GM21825 (cell line): Measurements from ENCODE around the gene ARHGAP10.

Source experiments
- ATAC-seq: cut with Tn5 transposase; IDR thresholded peaks from one replicate; pipeline ENCODE4 v1.9.1; 2021; ENCODE audit warnings: mild to moderate bottlenecking, moderate library complexity; ENCODE audit not compliant: unreplicated experiment

ARHGAP10 gene

DNA sequence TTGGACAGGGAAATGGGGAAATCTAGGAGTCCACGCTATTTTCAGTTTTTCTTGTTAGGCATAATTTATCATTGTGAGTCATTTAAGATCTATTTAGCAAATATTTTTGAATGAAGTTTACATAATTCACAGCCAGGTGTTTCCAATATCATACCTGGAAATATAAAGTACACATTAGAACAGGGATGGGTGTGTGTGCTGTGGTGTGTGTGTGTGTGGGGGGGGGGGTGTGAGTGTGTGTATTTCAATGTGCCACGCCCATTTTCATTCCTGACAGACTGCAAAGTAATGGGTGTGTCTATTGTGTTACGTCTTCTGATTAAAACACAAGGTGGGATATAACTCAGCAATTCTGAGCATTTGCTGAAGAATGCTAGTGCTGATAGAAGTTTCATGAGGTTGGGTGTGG lies 33.2 kb downstream of the ARHGAP10 start:
- no peak for ATAC-seq

DNA sequence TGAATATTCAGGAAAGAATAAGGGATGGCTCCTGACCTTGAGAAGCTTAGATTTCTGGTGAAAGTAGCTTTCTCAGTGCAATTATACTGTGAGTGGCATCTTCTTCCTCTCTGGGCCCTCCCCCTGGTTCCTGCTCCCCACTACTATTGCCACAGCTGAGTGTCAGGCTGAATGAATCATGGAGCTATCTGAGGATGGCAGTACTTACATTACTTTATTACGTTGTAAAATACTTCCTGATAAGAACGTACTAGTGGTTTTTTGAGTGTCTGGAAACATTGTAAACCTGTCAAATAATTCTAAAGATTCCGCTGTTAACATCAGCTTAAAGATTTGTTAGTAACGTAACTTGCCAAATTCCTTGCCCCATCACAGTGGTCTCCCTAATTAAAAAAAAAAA lies 36.2 kb downstream of the ARHGAP10 start:
- no peak for ATAC-seq

DNA sequence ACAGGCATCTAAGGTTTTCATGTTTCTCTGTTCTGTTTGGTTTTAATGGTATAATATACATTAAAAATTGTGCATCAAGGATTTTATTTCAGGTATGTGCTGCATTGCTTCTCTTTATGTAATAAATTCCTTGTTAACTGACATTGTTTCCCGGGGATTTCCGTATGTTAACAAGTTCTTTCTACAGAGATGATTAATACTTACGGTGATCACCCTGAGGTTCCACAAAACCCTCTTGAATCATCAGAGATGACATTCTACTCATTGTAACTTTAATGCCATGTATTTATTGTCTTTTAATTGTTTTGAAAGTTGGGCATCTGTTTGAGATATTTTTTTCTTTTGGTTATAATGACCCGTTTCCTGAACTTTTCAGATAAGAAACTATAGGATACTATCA lies 37.5 kb downstream of the ARHGAP10 start:
- no peak for ATAC-seq

DNA sequence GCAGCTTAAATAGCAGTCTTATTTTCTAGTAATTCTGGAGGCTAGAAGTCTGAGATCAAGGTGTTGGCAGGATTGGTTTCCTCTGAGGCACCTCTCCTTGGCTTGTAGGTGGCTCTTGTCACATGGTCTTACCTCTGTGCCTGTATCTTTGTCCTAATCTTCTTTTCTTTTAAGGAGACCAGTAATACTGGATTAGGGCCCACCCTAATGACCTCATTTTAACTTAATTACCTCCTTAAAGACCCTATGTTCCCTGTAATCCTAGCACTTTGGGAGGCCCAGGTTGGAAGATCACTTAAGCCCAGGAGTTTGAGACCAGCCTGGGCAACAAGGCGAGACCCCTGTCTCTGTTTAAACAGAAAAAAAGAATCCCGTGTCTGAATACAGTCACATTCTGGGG lies 38.9 kb downstream of the ARHGAP10 start:
- ATAC-seq, result no peak

DNA sequence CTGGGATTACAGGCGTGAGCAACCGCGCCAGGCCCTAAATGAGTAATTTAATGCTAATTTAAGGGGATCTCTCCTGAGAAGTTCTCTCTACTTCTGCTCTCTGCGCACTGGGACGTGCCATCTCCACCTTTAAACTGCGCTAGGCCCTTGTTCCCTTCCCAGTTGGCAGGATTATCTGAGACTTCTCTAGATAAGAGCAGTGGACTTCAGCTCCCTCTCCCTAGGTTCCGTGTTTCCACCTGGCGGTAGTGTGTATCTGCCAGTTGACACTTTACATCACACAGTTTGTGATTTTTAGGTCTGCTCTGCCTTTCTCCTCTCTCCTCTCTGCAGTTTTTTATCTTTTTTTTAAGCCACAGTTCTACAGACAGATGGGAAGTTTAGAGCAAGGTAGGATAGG lies 40.2 kb downstream of the ARHGAP10 start:
- no peak for ATAC-seq

DNA sequence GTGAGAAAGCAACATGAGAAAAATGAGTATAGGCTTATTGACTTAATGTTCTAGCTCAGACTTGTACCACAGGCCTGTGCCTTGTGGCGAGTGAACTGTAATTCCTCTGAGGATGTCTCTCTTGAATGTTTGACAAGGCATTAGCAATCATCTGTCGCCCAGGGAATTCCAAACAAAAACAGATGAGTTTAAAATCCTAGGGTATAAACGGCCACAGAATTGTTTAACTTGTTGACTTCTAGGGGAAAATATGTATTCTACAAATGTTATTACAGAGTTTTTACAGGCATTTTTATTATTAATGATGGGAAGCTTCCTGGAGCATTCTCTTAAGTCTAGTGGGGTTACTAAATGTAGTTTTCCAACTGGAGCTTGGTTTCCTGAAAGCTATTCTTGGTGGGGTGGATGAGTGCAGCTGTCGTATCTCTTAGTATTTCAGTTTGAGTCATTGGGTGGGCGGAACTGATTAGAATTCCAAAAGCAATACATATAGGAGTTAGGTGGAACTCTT lies 40.6 kb downstream of the ARHGAP10 start:
- no peak for ATAC-seq

DNA sequence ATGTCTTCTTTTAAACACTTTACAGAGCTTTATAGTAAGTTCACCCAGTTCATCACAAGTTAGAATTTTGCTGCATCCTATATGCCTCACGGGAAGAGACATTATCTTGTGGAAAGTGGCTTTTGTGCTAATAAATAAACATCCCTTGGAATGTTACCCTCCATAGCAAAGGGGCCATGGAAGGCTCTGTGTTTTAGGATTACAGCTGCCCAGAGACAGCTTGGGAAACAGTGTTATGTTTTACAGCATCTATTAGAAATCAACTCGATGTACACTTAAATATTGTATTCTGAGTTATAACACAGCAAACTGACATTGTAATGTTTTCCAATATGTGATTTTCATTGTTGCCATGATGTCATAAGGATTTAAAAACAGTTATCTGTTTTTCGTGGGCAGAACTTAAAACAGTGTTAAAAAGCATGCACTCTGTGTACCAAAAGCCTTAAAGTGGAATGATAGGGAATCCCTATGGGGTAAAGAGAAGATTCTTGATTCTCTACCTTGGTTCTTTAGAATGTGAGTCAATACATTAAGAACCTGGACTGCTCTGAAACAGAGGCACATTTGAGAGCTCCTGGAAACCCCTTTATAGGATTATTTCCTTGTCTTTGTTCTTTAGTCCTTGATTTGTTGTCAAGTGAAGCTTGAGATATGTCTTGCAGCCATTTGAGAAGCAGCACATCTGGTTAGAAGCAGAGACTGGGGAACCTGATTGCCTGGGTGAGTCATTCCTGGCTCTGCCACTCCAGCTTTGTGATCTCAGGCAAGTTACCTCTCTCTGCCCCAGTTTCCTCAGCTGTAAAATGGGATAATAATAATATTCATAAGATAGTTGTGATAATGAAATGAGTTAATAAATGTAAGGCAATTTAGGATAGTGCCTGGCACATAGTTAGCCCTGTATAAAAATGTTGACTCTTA lies 41.6 kb downstream of the ARHGAP10 start:
- ATAC-seq, result no peak

DNA sequence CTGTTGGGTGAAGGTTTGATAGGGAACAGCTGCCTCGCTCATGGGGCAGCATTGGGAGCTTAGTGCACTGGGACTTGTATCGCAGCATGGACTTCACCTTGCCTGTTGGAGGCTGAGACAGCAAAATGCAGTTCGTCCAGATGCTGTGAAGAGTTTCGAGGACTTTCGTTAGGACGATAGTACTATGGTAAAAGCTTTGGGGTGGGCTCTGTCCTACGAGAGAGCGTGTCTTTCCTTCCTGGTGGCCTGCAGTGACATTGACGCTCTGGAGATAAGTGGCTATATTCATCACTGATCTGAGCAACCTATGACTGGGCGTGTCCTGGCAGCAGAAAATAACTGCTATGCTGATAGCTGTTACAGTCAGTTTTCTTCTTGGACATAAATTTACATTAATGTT lies 44.8 kb downstream of the ARHGAP10 start:
- ATAC-seq, result no peak

DNA sequence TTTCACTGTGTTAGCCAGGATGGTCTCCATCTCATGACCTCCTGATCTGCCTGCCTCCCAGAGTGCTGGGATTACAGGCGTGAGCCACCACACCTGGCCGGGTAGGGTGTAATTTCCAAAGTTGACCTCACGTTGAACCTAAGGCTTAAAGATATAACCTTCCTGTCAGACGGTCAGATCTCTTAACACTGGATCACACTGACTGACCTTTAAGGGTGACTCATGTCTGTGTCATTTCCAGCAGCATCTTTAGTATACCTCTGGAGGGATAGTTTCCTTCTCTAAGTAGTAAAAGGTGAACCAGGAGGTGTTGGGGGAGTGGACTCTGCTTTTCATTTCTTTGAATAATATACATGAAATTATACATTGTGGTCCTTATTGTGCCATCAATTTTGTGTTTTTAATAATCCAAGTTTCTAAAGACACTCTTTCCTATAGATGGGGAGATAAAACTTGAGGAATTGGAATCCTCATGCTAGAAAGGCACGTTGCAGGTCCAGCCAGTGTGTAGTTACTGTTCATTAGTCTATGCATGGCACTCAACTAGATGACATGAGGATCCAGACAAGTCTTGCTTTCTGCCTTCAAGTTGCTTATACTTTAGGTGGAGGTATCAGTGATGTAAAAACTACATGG lies 45.7 kb downstream of the ARHGAP10 start:
- ATAC-seq, result no peak

DNA sequence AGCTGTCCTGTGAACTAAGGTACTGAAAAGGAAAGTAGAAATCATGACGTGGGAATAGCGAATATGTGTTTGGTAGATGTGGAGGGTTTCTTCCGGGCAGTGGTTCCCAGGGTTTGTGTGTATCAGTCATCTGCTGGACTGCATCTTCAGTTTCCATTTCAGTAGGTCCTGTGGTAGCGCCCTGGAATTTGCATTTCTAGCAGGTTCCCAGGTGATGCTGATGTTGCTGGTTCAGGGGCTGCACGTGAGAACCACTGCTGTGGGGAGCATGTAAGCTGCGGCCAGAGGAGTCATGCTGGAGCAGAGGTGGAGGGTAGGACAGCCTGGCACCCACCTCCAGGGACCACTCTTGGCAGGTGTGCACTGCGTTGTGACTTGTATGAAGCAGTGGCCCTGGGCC lies 47.1 kb downstream of the ARHGAP10 start:
- ATAC-seq, result peak; percentile 39

DNA sequence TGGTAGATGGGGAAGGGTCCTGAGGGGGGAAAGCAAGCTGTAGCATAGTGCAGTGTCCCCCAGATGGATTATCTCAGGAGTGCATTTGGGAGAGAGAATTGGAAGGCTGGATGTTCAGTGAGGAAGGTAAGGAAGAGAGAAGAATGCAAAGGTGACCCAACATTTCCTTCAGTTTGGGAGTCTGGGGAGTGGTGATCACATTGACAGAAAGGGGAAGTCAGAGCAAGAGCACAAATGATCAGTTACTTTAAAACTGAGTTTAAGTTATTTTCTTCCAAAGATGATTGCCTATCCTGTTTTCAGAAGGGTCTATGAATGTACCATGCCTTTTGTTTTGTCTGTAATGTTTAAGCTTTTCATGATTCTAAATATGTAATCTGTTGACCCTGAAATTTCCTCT lies 47.6 kb downstream of the ARHGAP10 start:
- ATAC-seq, result no peak

DNA sequence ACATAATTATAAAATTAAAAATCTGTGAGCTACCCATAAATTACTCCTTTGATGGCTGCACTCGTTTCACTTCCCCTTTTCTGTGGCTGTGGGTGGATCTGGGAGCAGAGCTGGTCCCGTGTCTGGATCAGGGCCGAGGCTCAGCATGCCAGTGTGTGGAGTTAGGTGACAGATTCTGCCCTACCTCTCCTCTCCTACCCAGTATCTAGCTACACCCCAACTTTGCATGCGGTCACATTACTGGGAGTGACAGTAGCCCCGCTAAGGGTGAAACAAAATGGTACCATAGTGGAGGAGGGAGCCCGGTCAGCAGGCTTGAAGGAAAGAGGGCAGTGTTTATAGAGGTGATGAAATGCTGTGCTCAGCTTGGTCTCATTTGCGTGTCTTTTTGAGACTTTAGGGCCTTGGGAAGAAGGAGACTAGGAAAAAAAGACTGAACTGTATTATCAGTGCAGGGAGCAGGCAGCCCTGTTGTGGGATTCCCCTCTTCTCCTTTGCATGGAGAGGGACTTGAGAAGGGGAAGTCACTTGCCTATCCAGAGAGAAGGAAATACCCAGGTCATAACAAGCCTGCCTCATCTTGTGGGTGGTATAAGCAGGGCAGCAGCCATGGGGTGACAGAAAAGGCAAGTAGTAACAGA lies 48.4 kb downstream of the ARHGAP10 start:
- peak; percentile 57 for ATAC-seq

DNA sequence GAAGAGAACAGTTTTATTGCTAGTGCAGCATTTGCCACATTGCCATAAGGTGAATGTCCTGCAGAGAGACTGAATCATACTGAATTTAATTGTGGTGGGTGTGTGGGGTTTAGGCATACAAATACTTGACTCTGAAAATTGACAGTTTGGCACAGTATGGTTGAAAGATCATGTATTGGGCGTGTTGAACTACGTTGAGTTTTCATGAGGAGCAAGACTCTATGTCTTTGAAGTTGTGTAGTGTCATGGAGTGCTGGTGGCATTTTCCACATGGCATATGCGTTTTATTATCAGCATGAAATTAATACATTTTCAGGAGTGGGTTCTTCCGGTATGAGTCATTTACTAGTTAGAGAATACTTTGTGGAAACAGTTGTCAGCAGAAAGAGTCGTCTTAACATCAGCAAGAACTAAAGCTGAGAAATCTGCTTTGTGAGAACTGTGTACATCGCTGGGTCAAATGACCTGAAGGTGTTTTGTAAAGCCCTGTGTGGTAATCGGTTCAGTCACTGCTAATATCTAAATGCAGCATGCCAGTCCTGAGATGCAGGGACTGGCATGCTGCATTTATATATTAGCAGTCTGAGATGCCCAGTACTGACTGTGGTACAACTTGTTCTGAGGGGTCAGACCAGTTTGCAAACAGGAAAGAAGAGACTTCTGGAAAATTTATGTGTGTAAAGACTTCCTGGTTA lies 50.3 kb downstream of the ARHGAP10 start:
- ATAC-seq, result no peak

DNA sequence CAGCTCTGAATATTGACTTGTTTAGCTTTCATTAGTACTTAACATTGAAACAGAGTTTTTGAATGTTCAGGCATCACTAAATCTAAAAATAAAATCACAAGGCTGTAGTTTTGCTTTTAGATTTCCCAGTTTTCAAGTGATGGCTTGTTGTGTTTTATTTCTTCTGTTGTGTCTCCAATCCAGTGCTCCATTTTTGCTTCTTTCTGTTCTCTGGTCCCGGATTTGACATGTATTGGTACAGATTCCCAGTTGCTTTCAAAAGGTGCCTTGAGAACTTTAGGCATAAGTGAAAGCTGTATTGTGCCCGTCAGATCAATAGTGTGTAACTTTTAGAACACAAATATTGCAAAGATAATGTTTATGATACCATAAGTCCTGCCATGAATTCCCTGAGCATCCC lies 53.2 kb downstream of the ARHGAP10 start:
- ATAC-seq, result no peak

DNA sequence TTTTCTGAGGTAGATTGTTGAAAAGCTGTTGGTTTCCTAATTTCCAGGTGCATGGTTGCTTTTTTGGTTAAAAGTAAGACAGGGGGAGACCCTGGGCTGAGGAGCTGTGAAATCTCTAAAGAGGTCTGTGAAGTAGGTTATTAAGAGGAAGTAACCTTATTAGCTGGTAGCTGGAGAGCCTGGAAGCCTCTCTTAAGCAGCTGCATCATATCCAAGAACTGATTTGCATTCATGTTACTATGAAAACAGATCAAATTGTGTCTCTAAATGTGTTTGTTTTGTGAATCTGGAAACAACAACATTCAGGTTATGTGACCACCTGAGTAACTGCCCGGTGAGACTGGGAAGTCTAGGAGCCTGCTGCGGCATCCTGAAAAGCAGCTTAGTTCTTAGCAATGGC lies 54.1 kb downstream of the ARHGAP10 start:
- peak; percentile 90 for ATAC-seq

DNA sequence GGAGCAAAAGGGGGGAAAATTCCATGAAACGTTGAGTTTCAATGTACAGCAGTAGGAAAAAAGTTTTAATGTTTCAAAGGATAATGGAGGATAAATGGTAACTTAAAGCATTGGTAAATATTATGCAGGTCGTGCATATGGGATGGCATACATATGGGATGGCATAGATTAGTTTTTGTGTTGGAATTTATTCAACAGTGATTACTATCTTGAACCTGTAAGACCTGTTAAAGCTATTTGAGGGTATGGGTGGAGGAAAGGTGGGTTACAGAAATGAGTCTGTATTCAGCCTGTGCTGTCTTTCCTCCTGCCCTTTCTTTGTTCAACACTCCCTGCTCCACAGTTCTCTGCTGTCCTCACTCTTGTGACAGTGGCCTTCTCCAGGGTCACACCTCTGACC lies 54.6 kb downstream of the ARHGAP10 start:
- ATAC-seq, result no peak

DNA sequence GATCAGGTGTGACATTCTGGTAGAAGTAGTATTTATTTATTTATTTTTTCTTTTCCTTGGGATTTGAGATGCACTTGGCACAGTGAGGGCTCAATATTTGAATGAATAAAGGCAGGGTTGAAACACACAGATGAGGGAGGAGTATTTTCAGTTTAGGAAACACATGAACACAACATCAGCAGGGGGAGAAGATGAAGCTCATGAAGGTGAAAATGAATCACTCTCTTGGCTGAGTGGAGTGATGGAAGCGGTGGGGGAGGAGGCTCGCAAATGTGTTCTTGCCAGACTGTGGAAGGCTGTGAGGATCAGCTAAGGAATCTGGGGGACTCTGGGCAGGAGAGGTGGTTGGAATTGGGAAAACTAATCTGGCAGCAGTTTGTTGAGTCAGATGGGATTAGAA lies 55.3 kb downstream of the ARHGAP10 start:
- ATAC-seq, result no peak

DNA sequence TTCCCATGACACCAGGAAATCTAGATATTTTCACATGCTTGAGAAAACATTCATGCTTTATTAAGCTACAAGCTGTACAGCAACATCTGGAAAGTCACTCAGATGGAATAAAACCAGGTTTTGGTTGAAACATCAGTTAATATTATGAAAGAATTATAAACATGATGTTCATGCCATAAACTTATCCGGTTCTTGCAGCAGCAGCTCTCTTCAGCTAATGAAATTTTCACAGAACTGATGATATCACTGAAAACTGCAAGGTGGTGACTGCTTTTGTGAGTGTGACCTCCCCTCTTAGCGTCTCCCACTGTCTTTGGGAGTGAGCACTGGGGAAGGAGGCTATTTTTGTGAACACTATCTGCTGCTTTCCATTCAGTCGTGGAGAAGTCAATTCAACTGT lies 56.9 kb downstream of the ARHGAP10 start:
- no peak for ATAC-seq

DNA sequence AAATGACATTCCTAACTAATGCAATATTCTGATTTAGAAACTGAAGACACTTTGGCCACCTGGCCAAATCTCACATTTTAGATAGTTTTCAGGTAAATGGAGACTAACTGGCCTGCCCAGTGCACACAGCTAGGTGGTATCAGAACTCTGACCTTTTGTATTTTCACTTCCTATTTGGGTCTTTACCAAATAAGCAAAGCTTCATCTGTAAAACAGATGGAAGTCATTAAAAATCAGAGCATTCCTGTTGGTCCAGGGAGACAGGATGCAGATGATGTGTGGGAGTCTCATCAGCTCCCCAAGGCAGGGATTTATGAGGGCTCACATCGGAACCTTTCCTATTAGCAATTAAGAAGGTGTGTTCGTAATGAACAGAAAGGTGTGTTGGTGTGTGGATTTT lies 57.7 kb downstream of the ARHGAP10 start:
- no peak for ATAC-seq

DNA sequence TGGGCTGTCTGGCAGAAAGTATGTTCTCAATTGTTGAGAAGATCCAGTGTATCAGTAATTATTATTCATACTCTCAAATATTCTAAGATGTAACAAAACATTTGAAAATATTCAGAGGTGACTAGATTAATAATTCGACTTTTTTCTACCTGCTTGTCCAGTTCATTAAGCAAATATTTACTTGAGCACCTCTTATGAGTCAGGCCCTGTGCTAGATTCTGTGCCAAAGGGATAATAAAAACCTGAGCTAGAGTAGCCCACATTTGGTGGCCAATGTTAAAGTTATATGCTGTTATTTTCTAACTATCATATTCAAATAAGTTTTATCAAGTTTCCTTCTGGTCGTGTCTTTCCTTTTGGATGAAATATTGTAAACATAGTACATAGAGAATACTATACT lies 58.5 kb downstream of the ARHGAP10 start:
- no peak for ATAC-seq

DNA sequence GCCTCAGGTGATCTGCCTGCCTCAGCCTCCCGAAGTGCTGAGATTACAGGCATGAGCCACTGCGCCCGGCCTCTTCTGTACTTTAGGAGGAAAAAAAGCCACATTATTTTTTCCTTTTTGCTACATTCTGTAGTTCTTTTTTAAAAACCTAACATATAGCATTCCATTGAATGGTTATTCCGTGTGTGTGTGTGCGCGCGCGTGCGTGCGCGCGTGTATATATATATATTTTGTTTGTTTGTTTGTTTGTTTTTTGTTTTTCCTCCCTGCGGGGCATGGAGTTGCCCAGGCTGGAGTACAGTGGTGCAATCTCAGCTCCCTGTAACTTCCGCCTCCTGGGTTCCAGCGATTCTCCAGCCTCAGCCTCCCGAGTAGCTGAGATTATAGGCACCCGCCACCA lies 59.5 kb downstream of the ARHGAP10 start:
- ATAC-seq, result no peak
